Hematopoietic multipotent progenitor cell (in vitro differentiated cells): ENCODE measurements around the gene SPATA25. TPM values are rescaled to one million over a fixed set of nuclear protein-coding genes. Genes with fewer than 3 reads are reported as not detected.
A peak's percentile ranks its signal among the peaks of the same experiment; 100 is the strongest.
"Not testable (repeated sequence)": the region's sequence is repeated elsewhere in the genome, so short reads cannot be mapped to it uniquely, and the experiment has no call there.

Experiments used
- DNase-seq, 3 donors: peaks; one replicate each; pipeline ENCODE4 v3.0.0-alpha.2; 2011 to 2015; ENCODE audit warnings: low read depth in 2 of 3, low spot score in 2 of 3
- total RNA-seq: library from RNA; depleted of rRNA; stranded (reverse); fragments of >200 nt; gene quantifications from one replicate; pipeline ENCODE4 v1.2.3, GENCODE V29; 2012

The SPATA25 gene
- 5.9 TPM for total RNA-seq

- no peak for DNase-seq
Measured at GRCh38 chr20:45887346-45887715, at the start of gene SPATA25. Gene SPATA25 (minus strand): TSS chr20:45887622. CDS start chr20:45887590, 32 bp downstream.

GRCh38 chr20:45935416-45936046 lies 48.1 kb upstream of the SPATA25 start:
- no peak for DNase-seq

GRCh38 chr20:45934586-45935415 lies 47.4 kb upstream of the SPATA25 start, which contains the start of gene PCIF1:
Gene PCIF1 (plus strand): TSS chr20:45934683. CDS start chr20:45939000, 4,317 bp downstream.
- peak; percentile 99 to 100 (median 99) for DNase-seq

- DNase-seq = peak; percentile 27 to 56 (median 36)
Measured at GRCh38 chr20:45934046-45934585, 46.7 kb upstream of the SPATA25 start.

- DNase-seq = peak in 2 of 3 donors; percentile 28 to 65
Measured at GRCh38 chr20:45933266-45934045, 46.0 kb upstream of the SPATA25 start.

GRCh38 chr20:45931680-45932079 lies 44.3 kb upstream of the SPATA25 start:
- not testable (repeated sequence) for DNase-seq

GRCh38 chr20:45927071-45927878 lies 39.9 kb upstream of the SPATA25 start:
- no peak for DNase-seq

- no peak for DNase-seq
Measured at GRCh38 chr20:45926731-45927070, 39.3 kb upstream of the SPATA25 start.

GRCh38 chr20:45925821-45926506 lies 38.5 kb upstream of the SPATA25 start:
- DNase-seq = no peak

- DNase-seq = no peak
Measured at GRCh38 chr20:45924391-45925261, 37.2 kb upstream of the SPATA25 start.

- DNase-seq = no peak
Measured at GRCh38 chr20:45921337-45922189, 34.1 kb upstream of the SPATA25 start.

- DNase-seq = no peak
Measured at GRCh38 chr20:45920462-45921336, 33.3 kb upstream of the SPATA25 start.

GRCh38 chr20:45919542-45920399 lies 32.3 kb upstream of the SPATA25 start:
- DNase-seq = no peak

GRCh38 chr20:45918779-45919537 lies 31.5 kb upstream of the SPATA25 start:
- DNase-seq = no peak

- DNase-seq = no peak
Measured at GRCh38 chr20:45918182-45918737, 30.8 kb upstream of the SPATA25 start.
